K562 treated with DMSO at 1 percent for 12 hours (cell line): ENCODE results near the gene KMT2A. TPM values are rescaled to one million over a fixed set of nuclear protein-coding genes. Genes with fewer than 3 reads are reported as not detected.

Source experiments
- total RNA-seq: library from RNA; unstranded; fragments of 300-600 nt; gene quantifications from 2 replicates; pipeline ENCODE4 v1.2.3, GENCODE V29; 2022; ENCODE audit not compliant: insufficient read depth

Gene KMT2A
- total RNA-seq: 4.2 and 30.5 TPM in 2 replicates

GRCh38 chr11:118435893-118436624 lies at the start of gene KMT2A:
Gene KMT2A (plus strand): TSS chr11:118436492. CDS start chr11:118436513, 21 bp downstream.

GRCh38 chr11:118401151-118401879 lies 35.0 kb upstream of the KMT2A start, which contains the start of gene ATP5MG:
Gene ATP5MG (plus strand): TSS chr11:118401606. CDS start chr11:118401666, 60 bp downstream.

DNA sequence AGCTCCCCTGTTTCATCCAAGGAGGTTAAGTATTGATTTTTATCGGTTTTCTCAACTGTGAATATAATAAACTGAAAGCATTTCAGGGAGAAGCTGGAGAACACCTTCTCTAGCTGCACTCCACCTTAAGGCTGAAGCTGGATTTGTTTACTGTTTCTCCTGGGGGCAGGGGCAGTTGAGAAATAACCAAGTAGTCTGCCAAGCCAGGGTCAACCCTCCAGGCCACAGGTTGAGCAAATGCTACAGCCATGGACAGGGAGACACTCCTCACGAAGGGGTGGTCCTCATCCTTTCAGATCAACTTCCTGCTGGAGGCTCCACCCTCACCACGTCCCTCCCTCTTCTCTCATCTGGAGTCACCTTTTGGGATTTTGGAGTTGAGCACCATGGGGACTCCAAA lies 90.8 kb downstream of the KMT2A start, which contains the start of gene TTC36:
Gene TTC36 (plus strand): TSS at position 366 of the 400 bp plus-strand sequence. CDS start 21 bp downstream, at position 387.

GRCh38 chr11:118530683-118531596 lies 94.6 kb downstream of the KMT2A start, which contains the start of gene TMEM25:
Gene TMEM25 (plus strand): TSS chr11:118531192. CDS start chr11:118531802, 610 bp downstream.

DNA sequence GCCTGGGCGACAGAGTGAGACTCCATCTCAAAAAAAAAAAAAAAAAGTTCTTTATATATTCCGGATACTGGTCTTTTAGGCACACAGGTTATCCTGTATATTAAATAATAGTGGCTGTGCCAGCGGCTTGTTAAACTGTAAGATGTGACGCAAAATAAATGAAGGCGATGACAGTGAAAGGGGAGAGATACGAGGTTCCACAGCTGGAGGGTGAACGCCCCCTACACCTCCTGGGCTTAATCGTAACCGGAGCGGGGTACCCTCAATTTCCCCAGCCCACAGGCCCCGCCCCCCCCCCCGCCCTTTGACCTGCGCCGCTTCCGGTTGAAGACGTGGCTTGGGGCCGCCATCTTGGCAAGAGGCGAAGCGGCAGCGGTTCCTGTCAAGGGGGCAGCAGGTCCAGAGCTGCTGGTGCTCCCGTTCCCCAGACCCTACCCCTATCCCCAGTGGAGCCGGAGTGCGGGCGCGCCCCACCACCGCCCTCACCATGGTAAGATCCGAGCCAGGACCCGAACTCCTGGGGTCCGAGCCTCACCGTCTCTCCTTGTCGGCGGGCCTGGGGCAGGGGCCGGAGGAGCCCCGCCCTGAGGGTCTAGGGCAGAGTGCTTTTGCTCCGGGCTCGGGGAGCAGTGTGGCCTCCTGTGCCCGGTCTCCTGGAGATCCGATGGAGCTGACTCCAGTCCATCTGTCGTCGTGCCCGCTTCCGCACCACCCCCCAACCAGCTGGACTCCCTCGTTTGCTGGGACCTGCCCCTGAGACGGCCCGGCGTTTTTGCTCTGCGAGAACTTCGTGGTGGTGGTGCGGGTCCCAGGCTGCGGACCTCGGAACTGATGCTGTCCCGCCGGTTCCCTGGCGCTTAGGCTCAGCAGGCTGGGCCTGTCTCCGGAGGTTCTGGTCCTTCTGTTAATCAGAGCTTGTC lies 136.0 kb downstream of the KMT2A start, which contains the start of gene ARCN1:
Gene ARCN1 (plus strand): TSS at position 349 of the 920 bp plus-strand sequence. CDS start 139 bp downstream, at position 488.

Other genes with a start within 250 kb of the KMT2A start
- not detected in 2 replicates for gene JAML, start 211.5 kb upstream of the KMT2A start, total RNA-seq
- 2.0 and 4.5 TPM in 2 replicates for gene MPZL3, start 184.1 kb upstream of the KMT2A start, total RNA-seq
- gene MPZL2, start 172.2 kb upstream of the KMT2A start, total RNA-seq: 1.4 TPM in 1 of 2 replicates, not detected in the other
- gene CD3E, start 131.8 kb upstream of the KMT2A start, total RNA-seq: 0.75 and 0.99 TPM in 2 replicates
- gene CD3D, start 93.8 kb upstream of the KMT2A start, total RNA-seq: 10.2 and 11.7 TPM in 2 replicates
- 1.5 TPM in 1 of 2 replicates, not detected in the other for gene CD3G, start 92.1 kb upstream of the KMT2A start, total RNA-seq
- gene UBE4A, start 76.9 kb upstream of the KMT2A start, total RNA-seq: 5.5 and 29.7 TPM in 2 replicates
- gene ATP5MG, start 34.9 kb upstream of the KMT2A start, total RNA-seq: 170 and 215 TPM in 2 replicates
- 1.8 and 2.5 TPM in 2 replicates for gene TTC36, start 91.0 kb downstream of the KMT2A start, total RNA-seq
- 7.3 and 8.2 TPM in 2 replicates for gene TMEM25, start 94.7 kb downstream of the KMT2A start, total RNA-seq
- 22.9 and 27.9 TPM in 2 replicates for gene IFT46, start 129.4 kb downstream of the KMT2A start, total RNA-seq
- gene ARCN1, start 135.9 kb downstream of the KMT2A start, total RNA-seq: 59.8 and 156 TPM in 2 replicates
- 12.9 and 39.4 TPM in 2 replicates for gene PHLDB1, start 171.1 kb downstream of the KMT2A start, total RNA-seq
- gene TREH, start 243.2 kb downstream of the KMT2A start, total RNA-seq: not detected in 2 replicates